NB4 (cell line): ENCODE results near the gene FKBP11.

ENCODE experiments used
- DNase-seq: peaks from one replicate; pipeline ENCODE4 v3.0.0; 2010; ENCODE audit warnings: low read depth
- H3K4me3 ChIP-seq: one replicate; pipeline ENCODE4 v1.5.1; 2011; ENCODE audit warnings: mild to moderate bottlenecking, low read depth, low read length, moderate library complexity
- CTCF ChIP-seq: IDR thresholded peaks from one replicate; pipeline ENCODE4 v1.5.1; 2012; ENCODE audit warnings: low read depth, low read length
- MAX ChIP-seq: IDR thresholded peaks from 2 replicates; pipeline ENCODE4 v1.6.1; 2011; ENCODE audit warnings: low read depth, low read length
- MYC ChIP-seq: IDR thresholded peaks from 2 replicates; pipeline ENCODE4 v1.6.1; 2011; ENCODE audit warnings: low read depth, low read length
- POLR2A ChIP-seq: IDR thresholded peaks from 2 replicates; pipeline ENCODE4 v1.6.1; 2011; ENCODE audit warnings: mild to moderate bottlenecking; ENCODE audit not compliant: insufficient read length; ENCODE audit errors: extremely low read depth

The FKBP11 gene

DNA sequence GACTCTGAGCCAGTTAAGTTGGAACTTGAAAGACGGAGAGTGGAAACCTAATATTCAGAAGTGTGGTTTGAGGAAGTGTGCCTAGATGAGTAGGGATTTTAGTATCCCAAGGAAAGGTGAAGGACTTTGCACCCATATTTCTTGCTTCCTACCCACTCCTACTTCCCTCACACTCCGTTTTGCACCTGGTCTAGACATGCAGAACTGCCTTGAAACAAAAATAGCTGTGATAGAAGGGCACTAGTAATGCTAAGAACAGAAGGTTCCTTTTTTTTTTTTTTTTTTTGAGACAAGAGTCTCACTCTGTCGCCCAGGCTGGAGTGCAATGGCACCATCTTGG, 32.7 kb upstream of the FKBP11 start:
- no peak for DNase-seq
- TF ChIP-seq POLR2A (no peak), MAX (no peak), MYC (no peak), CTCF (no peak)
- peak overlapping the region; percentile 75 for H3K4me3 ChIP-seq

DNA sequence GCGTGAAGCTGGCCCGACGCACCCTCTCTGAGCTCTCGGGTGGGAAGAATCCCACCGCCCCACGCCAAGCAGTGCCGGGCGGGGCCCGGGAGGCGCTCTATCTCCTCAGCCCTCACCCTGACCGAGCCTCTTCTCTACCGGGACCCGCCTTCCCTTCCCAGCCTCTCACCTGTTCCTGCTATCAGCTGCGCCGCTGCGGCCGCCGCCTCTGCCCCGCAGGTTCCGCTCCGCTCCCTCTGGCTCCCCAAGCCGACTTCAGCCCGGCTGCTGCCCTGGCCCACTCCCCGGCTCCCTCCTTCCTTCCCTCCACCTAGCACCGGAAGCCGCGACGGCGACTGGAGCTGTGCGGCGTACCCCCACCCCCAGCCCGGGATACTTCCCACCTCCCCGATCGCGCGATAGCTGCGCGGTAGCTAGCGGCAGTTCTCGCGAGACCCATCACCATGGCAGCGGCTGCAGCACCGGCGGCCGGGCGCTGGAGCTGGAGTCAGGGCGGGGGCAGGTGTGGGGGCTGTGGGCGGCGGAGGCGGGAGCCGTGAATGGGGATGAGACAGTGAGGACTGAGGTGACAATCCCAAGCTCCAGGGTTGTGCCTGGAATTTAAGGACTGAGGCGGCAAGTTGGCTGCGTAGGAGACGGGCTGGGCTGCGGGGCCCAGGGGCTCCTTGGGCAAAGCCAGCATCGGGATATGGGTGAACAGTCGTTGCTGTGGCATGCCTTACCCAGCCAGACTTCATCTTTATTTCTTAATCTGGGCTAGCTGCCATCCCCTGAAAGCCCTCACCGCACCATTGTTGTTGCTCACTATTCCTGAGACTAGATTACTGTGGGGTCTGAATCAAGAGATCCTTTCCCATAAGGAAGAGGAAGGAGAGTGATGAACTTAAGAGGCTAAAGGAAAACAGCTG, 32.1 kb upstream of the FKBP11 start, which contains the start of gene ARF3:
ARF3 (minus strand) TSS at position 347 of the 908 bp plus-strand sequence. CDS start 16,392 bp downstream, outside the sequence.
- TF ChIP-seq POLR2A = peak; percentile 63
- no peak for TF ChIP-seq MYC
- TF ChIP-seq MAX = no peak
- no peak for TF ChIP-seq CTCF
- peak within 1 kb of the TSS; percentile 75 for H3K4me3 ChIP-seq
- peak; percentile 97 for DNase-seq

DNA sequence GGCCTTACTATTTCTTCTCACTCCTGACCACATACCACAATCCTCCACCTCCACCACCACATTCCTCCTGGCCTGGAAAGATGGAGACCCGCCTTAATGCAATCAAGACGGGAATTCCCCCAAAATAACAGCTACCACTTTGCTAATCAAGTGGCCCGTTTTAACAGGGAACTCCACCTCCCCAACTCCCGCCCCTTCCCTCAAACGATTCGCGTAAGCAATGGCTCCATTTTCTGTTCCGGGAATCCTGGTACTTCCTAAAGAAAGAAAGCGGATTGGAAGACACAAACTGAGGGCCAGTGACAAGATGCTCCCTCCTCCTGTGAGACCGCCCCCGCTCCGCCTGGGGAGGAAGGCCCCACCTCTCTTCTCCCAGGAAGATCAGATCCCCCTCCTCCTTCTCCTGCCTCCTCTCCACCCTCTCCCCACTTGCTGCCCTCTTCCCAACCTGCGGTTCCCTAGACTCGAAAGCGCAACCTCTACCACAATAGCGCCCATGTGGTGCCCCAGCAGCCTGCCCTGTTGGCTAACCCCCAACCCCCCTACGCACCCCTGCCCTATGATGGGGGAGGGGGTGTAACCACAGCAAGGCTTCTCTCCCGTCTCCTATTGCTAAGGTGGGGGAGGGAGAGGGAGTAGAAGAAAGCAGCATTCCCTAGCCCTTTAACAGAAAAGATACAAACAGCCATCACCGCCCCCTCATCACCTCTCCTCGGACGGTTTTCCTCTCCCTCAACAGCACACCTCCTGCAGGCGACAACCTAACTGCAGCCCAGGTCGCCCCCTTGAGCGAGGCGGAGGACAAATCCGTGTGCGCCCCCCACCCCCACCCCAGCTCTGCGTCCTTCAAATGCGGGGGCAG, 31.2 kb upstream of the FKBP11 start:
- TF ChIP-seq CTCF (no peak), POLR2A (no peak), MAX (peak; percentile 6; the same call in 1 of the 2 replicates), MYC (peak; percentile 39; the same call in 1 of the 2 replicates)
- DNase-seq = peak; percentile 94
- H3K4me3 ChIP-seq = peak overlapping the region; percentile 75

DNA sequence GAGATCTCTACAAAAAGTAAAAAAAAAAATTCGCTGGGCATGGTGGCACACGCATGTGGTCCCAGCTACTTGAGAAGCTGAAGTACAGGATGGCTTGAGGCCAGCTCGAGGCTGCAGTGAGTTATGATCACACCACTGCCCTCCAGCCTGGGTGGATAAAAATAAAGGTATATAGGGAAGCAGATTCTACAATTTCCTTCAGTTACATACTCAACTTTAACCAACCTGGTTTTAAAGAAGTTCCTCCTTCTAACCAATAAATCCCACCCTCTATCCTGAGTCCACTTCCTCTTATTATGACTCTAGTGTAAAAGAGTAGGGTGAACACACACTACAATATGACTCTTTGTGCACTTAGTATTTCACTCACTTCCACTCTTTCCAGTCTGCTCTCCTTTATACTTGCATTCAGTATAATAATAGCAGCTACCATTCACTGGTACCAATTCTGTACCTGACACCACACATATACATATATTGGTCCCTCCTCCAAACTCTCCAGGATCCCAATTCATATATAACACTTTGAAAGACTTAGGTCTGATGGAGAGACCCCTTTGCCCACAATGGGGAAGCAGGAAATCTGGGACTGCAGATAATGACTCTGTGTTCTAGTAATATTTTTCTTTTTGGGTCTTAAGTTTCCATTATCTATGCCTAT, 29.7 kb upstream of the FKBP11 start:
- DNase-seq = peak; percentile 90
- TF ChIP-seq MAX (0 out of 2 replicates have a peak, but pooled peaks have one; percentile 12), CTCF (no peak), MYC (no peak)
- H3K4me3 ChIP-seq = peak overlapping the region; percentile 75

- H3K4me3 ChIP-seq = peak overlapping the region; percentile 75
- TF ChIP-seq MYC (no peak), MAX (no peak), POLR2A (no peak), CTCF (no peak)
- DNase-seq = no peak
Measured at GRCh38 chr12:48954061-48954460, 28.8 kb upstream of the FKBP11 start.
